GM23338 (cell line): ENCODE data around the gene TMEM116. TPM values are rescaled to one million over a fixed set of nuclear protein-coding genes. Genes with fewer than 3 reads are reported as not detected.
A peak's percentile ranks its signal among the peaks of the same experiment; 100 is the strongest.
"Not testable (repeated sequence)": the region's sequence is repeated elsewhere in the genome, so short reads cannot be mapped to it uniquely, and the experiment has no call there.

Source experiments
- ATAC-seq: fragments of 200-7000 bp; cut with Tn5 transposase; 3 replicates; pipeline ENCODE4 v1.9.1; 2020
- DNase-seq: peaks from one replicate; pipeline ENCODE4 v3.0.0-alpha.2; 2015; ENCODE audit warnings: low spot score
- H2AFZ ChIP-seq: fragments of 200-600 bp; sonication (generic); 2 replicates; pipeline ENCODE4 v1.8.0; 2016; ENCODE audit warnings: antibody characterized with exemption, mild to moderate bottlenecking, moderate library complexity
- H3F3A ChIP-seq: fragments of 200-600 bp; sonication (generic); replicated peaks from 2 replicates; pipeline ENCODE4 v1.8.0; 2017; ENCODE audit warnings: antibody characterized with exemption, mixed run types, low read depth
- H3K27ac ChIP-seq: fragments of 200-600 bp; sonication (generic); 2 replicates; pipeline ENCODE4 v1.6.1; 2016; ENCODE audit warnings: low read depth
- H3K27me3 ChIP-seq: fragments of 200-600 bp; sonication (generic); 2 replicates; pipeline ENCODE4 v1.8.0; 2016; ENCODE audit warnings: mild to moderate bottlenecking, mixed run types, moderate library complexity; ENCODE audit not compliant: insufficient read depth
- H3K36me3 ChIP-seq: fragments of 200-600 bp; sonication (generic); 2 replicates; pipeline ENCODE4 v1.8.0; 2016; ENCODE audit warnings: mild to moderate bottlenecking; ENCODE audit not compliant: insufficient read depth
- H3K4me1 ChIP-seq: fragments of 200-600 bp; sonication (generic); 2 replicates; pipeline ENCODE4 v1.8.0; 2016; ENCODE audit warnings: mild to moderate bottlenecking, moderate library complexity; ENCODE audit not compliant: insufficient read depth
- H3K4me2 ChIP-seq: fragments of 200-600 bp; sonication (generic); 2 replicates; pipeline ENCODE4 v1.7.1; 2017; ENCODE audit warnings: mixed run types
- H3K4me3 ChIP-seq: fragments of 200-600 bp; sonication (generic); 2 replicates; pipeline ENCODE4 v1.6.1; 2016; ENCODE audit warnings: mixed run types
- H3K79me2 ChIP-seq: fragments of 200-600 bp; sonication (generic); replicated peaks from 2 replicates; pipeline ENCODE4 v1.8.0; 2017; ENCODE audit warnings: mild to moderate bottlenecking; ENCODE audit not compliant: insufficient read depth
- H3K9me2 ChIP-seq: fragments of 200-600 bp; sonication (generic); 2 replicates; pipeline ENCODE4 v1.8.0; 2017; ENCODE audit not compliant: insufficient read depth
- H4K20me1 ChIP-seq: fragments of 200-600 bp; sonication (generic); replicated peaks from 2 replicates; pipeline ENCODE4 v1.8.0; 2017; ENCODE audit warnings: mild to moderate bottlenecking; ENCODE audit not compliant: insufficient read depth
- H3K27ac Mint-ChIP-seq: 2 replicates; pipeline ENCODE4 v1.8.0; 2020; ENCODE audit warnings: inconsistent platforms, mild to moderate bottlenecking, moderate library complexity, mixed read lengths
- H3K27me3 Mint-ChIP-seq: 3 replicates; pipeline ENCODE4 v1.8.0; 2022; ENCODE audit warnings: low read depth, mild to moderate bottlenecking, moderate library complexity, mixed read lengths, inconsistent platforms; ENCODE audit not compliant: insufficient read depth, poor library complexity
- H3K36me3 Mint-ChIP-seq: 3 replicates; pipeline ENCODE4 v1.8.0; 2021; ENCODE audit warnings: low read depth, mild to moderate bottlenecking, inconsistent platforms, moderate library complexity, mixed read lengths
- H3K4me1 Mint-ChIP-seq: 3 replicates; pipeline ENCODE4 v1.8.0; 2020; ENCODE audit warnings: mild to moderate bottlenecking, inconsistent platforms, mixed read lengths
- H3K4me3 Mint-ChIP-seq: 3 replicates; pipeline ENCODE4 v1.8.0; 2021; ENCODE audit warnings: moderate library complexity, mild to moderate bottlenecking, inconsistent platforms, mixed read lengths
- H3K9me3 Mint-ChIP-seq: 3 replicates; pipeline ENCODE4 v1.8.0; 2020; ENCODE audit warnings: moderate library complexity, mild to moderate bottlenecking, inconsistent platforms, mixed read lengths
- CREB1 ChIP-seq: fragments of 250-450 bp; sonication (Bioruptor Pico); IDR thresholded peaks from 2 replicates; pipeline ENCODE4 v1.5.0; 2020; ENCODE audit warnings: low read depth, mild to moderate bottlenecking, moderate library complexity
- POLR2AphosphoS5 ChIP-seq: IDR thresholded peaks from 2 replicates; pipeline ENCODE4 v1.6.1; 2016; ENCODE audit warnings: antibody characterized with exemption, low read depth
- STAT1 ChIP-seq: IDR thresholded peaks from one replicate; pipeline ENCODE4 v1.6.1; 2016; ENCODE audit warnings: antibody characterized with exemption; ENCODE audit not compliant: unreplicated experiment
- ZNF114 ChIP-seq: fragments of 250-450 bp; sonication (Bioruptor Pico); IDR thresholded peaks from 2 replicates; pipeline ENCODE4 v1.5.0; 2020; ENCODE audit warnings: mild to moderate bottlenecking, moderate library complexity
- ZNF331 ChIP-seq: fragments of 250-450 bp; sonication (Bioruptor Pico); IDR thresholded peaks from 2 replicates; pipeline ENCODE4 v1.5.0; 2020; ENCODE audit warnings: low read depth, mild to moderate bottlenecking, moderate library complexity
- polyA plus RNA-seq: library from polyadenylated mRNA; unstranded; fragments of >200 nt; fragmentation: Nextera tagmentation; extraction: Ambion mirVana; gene quantifications from 2 replicates; pipeline ENCODE4 v1.2.1, GENCODE V29; 2016
- total RNA-seq: library from RNA; depleted of rRNA; stranded (reverse); fragments of >200 nt; shearing (Covaris generic); gene quantifications from 2 replicates; pipeline ENCODE4 v1.2.3, GENCODE V29; 2014
- TF ChIP-seq, protein P1 (sequence below), 2 experiments: fragments of 200-600 bp in 1 of 2; sonication (generic) in 1 of 2; conservative IDR thresholded peaks; 2 replicates each; pipeline versions ENCODE4 v1.5.1 to v1.6.1; 2016 to 2017; ENCODE audit warnings: antibody characterized with exemption in 2 of 2, low read depth in 2 of 2, mild to moderate bottlenecking in 2 of 2, moderate library complexity in 1 of 2
- TF ChIP-seq, protein P2 (sequence below): fragments of 250-450 bp; sonication (Bioruptor Pico); IDR thresholded peaks from 2 replicates; pipeline ENCODE4 v1.5.0; 2020; ENCODE audit warnings: mild to moderate bottlenecking, moderate library complexity
- TF ChIP-seq, protein P3 (sequence below): IDR thresholded peaks from one replicate; pipeline ENCODE4 v1.6.1; 2018; ENCODE audit warnings: antibody characterized with exemption; ENCODE audit not compliant: unreplicated experiment

The TMEM116 gene
- total and polyA plus RNA-seq, 2 experiments from 2014 or later = 8.0 to 10.4 TPM

DNA sequence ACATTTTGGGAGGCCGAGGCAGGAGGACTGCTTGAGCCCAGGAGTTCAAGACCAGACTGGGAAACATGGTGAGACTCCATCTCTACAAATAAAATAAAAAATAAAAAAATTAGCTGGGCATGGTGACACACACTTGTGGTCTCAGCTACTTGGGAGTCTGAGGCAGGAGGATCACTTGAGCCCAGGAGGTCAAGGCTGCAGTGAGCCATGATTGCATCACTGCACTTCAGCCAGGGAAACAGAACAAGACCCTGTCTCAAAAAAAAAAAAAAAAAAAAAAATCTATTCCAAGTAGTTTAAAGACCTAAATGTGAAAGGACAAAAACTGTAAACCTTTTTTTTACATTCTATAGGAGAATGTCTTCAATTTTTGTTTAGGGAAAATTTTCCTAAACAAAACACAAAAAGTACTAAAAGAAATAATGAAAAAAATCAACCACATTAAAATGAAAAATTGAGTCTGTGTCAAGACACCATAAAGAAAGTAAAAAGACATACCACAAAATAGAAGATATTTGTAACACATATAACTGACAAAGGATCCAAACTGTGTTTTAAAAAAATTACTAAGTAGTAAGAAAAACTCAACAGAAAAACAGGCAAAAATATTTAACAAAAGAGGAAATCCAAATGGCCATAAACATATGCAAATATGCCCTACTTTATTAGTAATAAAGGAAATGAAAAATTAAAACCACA is 17.0 kb downstream of the TMEM116 start:
- no peaks in the 10 kb centered on the region for H3K27me3 ChIP-seq
- H2AFZ ChIP-seq = no peak overlapping the region
- TF ChIP-seq, protein P1, sequence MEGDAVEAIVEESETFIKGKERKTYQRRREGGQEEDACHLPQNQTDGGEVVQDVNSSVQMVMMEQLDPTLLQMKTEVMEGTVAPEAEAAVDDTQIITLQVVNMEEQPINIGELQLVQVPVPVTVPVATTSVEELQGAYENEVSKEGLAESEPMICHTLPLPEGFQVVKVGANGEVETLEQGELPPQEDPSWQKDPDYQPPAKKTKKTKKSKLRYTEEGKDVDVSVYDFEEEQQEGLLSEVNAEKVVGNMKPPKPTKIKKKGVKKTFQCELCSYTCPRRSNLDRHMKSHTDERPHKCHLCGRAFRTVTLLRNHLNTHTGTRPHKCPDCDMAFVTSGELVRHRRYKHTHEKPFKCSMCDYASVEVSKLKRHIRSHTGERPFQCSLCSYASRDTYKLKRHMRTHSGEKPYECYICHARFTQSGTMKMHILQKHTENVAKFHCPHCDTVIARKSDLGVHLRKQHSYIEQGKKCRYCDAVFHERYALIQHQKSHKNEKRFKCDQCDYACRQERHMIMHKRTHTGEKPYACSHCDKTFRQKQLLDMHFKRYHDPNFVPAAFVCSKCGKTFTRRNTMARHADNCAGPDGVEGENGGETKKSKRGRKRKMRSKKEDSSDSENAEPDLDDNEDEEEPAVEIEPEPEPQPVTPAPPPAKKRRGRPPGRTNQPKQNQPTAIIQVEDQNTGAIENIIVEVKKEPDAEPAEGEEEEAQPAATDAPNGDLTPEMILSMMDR (conservative IDR thresholded peaks at IDR 0.05; ENCODE audit: low read depth in 2 of 2) = no peak
- TF ChIP-seq, protein P2, sequence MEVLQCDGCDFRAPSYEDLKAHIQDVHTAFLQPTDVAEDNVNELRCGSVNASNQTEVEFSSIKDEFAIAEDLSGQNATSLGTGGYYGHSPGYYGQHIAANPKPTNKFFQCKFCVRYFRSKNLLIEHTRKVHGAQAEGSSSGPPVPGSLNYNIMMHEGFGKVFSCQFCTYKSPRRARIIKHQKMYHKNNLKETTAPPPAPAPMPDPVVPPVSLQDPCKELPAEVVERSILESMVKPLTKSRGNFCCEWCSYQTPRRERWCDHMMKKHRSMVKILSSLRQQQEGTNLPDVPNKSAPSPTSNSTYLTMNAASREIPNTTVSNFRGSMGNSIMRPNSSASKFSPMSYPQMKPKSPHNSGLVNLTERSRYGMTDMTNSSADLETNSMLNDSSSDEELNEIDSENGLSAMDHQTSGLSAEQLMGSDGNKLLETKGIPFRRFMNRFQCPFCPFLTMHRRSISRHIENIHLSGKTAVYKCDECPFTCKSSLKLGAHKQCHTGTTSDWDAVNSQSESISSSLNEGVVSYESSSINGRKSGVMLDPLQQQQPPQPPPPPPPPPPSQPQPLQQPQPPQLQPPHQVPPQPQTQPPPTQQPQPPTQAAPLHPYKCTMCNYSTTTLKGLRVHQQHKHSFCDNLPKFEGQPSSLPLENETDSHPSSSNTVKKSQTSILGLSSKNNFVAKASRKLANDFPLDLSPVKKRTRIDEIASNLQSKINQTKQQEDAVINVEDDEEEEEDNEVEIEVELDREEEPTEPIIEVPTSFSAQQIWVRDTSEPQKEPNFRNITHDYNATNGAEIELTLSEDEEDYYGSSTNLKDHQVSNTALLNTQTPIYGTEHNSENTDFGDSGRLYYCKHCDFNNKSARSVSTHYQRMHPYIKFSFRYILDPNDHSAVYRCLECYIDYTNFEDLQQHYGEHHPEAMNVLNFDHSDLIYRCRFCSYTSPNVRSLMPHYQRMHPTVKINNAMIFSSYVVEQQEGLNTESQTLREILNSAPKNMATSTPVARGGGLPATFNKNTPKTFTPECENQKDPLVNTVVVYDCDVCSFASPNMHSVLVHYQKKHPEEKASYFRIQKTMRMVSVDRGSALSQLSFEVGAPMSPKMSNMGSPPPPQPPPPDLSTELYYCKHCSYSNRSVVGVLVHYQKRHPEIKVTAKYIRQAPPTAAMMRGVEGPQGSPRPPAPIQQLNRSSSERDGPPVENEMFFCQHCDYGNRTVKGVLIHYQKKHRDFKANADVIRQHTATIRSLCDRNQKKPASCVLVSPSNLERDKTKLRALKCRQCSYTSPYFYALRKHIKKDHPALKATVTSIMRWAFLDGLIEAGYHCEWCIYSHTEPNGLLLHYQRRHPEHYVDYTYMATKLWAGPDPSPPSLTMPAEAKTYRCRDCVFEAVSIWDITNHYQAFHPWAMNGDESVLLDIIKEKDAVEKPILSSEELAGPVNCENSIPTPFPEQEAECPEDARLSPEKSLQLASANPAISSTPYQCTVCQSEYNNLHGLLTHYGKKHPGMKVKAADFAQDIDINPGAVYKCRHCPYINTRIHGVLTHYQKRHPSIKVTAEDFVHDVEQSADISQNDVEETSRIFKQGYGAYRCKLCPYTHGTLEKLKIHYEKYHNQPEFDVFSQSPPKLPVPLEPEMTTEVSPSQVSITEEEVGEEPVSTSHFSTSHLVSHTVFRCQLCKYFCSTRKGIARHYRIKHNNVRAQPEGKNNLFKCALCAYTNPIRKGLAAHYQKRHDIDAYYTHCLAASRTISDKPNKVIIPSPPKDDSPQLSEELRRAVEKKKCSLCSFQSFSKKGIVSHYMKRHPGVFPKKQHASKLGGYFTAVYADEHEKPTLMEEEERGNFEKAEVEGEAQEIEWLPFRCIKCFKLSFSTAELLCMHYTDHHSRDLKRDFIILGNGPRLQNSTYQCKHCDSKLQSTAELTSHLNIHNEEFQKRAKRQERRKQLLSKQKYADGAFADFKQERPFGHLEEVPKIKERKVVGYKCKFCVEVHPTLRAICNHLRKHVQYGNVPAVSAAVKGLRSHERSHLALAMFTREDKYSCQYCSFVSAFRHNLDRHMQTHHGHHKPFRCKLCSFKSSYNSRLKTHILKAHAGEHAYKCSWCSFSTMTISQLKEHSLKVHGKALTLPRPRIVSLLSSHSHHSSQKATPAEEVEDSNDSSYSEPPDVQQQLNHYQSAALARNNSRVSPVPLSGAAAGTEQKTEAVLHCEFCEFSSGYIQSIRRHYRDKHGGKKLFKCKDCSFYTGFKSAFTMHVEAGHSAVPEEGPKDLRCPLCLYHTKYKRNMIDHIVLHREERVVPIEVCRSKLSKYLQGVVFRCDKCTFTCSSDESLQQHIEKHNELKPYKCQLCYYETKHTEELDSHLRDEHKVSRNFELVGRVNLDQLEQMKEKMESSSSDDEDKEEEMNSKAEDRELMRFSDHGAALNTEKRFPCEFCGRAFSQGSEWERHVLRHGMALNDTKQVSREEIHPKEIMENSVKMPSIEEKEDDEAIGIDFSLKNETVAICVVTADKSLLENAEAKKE (CRISPR knock-in tag) = no peak
- TF ChIP-seq ZNF331 (CRISPR knock-in tag) = no peak
- TF ChIP-seq, protein P3, sequence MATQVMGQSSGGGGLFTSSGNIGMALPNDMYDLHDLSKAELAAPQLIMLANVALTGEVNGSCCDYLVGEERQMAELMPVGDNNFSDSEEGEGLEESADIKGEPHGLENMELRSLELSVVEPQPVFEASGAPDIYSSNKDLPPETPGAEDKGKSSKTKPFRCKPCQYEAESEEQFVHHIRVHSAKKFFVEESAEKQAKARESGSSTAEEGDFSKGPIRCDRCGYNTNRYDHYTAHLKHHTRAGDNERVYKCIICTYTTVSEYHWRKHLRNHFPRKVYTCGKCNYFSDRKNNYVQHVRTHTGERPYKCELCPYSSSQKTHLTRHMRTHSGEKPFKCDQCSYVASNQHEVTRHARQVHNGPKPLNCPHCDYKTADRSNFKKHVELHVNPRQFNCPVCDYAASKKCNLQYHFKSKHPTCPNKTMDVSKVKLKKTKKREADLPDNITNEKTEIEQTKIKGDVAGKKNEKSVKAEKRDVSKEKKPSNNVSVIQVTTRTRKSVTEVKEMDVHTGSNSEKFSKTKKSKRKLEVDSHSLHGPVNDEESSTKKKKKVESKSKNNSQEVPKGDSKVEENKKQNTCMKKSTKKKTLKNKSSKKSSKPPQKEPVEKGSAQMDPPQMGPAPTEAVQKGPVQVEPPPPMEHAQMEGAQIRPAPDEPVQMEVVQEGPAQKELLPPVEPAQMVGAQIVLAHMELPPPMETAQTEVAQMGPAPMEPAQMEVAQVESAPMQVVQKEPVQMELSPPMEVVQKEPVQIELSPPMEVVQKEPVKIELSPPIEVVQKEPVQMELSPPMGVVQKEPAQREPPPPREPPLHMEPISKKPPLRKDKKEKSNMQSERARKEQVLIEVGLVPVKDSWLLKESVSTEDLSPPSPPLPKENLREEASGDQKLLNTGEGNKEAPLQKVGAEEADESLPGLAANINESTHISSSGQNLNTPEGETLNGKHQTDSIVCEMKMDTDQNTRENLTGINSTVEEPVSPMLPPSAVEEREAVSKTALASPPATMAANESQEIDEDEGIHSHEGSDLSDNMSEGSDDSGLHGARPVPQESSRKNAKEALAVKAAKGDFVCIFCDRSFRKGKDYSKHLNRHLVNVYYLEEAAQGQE = no peak
- TF ChIP-seq ZNF114 (CRISPR knock-in tag) = no peak
- TF ChIP-seq POLR2AphosphoS5 = no peak
- TF ChIP-seq CREB1 (CRISPR knock-in tag) = no peak
- TF ChIP-seq STAT1 = no peak
- H3K36me3 ChIP-seq = no peaks in the 10 kb centered on the region
- no peaks in the 10 kb centered on the region for H3F3A ChIP-seq
- H3K4me3 ChIP-seq = no peak overlapping the region
- Mint-ChIP-seq H3K27ac (0 out of 2 replicates have a peak overlapping the region, but pooled peaks have one; percentile 30), H3K9me3 (no peaks in the 10 kb centered on the region), H3K36me3 (no peaks in the 10 kb centered on the region), H3K4me3 (no peak overlapping the region), H3K27me3 (peaks cover 2% of the 10 kb centered on the region), H3K4me1 (peaks cover 8% of the 10 kb centered on the region)
- no peak for ATAC-seq
- H3K9me2 ChIP-seq = no peaks in the 10 kb centered on the region
- H3K4me2 ChIP-seq = no peak overlapping the region
- no peaks in the 10 kb centered on the region for H3K4me1 ChIP-seq
- no peaks in the 10 kb centered on the region for H3K79me2 ChIP-seq
- no peak overlapping the region for H3K27ac ChIP-seq
- H4K20me1 ChIP-seq = no peaks in the 10 kb centered on the region
- no peak for DNase-seq

DNA sequence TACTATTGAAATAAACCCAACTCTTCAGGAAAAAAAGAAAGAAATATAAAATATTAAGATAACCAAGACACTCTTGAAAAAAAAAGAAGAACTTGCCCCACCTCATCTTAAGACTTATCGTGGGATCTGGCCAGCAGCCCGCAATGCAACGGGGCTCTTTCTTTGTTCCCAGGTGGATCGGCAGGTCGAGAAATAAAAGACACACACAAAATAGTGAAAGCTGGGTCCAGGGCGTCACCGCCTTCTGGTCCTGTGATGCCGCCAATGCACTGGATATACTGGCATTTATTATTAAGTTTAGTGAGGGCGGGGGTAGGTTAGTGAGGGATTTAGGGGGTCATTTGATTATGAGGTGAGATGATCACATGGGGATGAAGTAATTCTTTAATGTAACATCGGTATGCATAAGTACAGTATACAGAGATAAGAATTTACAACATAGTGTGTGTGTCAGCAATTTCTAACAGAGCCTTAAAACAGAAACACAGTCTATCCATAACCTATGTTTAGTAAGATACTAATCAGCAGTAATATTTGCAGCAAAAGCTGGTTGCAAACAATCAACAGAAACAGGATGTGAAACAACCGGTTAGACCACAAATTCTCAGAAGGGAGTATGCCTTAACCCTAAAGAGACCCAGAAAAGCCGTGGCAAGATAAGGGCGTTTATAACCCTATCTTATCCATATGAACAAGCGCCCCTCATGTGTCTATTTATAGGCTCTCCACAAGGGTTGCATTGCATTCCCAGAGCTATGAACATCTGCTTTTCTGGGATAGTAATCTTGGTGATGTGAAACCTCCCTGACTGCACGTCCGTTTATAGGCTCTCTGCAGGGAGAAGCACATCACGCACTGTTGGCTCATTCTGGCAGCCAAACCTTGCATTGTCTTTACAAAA is 18.5 kb downstream of the TMEM116 start:
- not testable (repeated sequence) for H3K36me3 ChIP-seq, H3K4me2 ChIP-seq, H3F3A ChIP-seq, H3K27ac ChIP-seq, H3K9me2 ChIP-seq, H3K27me3 ChIP-seq, H3K36me3 Mint-ChIP-seq, H3K4me1 ChIP-seq, H3K4me3 Mint-ChIP-seq, H2AFZ ChIP-seq, H3K27me3 Mint-ChIP-seq, ATAC-seq, H3K4me3 ChIP-seq, DNase-seq, H3K79me2 ChIP-seq, H3K4me1 Mint-ChIP-seq, H3K9me3 Mint-ChIP-seq, H4K20me1 ChIP-seq
- peak overlapping the region; percentile 33; the same call in 1 of the 2 replicates for H3K27ac Mint-ChIP-seq
